ENCODE results near the gene CTNS.

- TF ChIP-seq CTCF (IDR thresholded peaks at IDR 0.05) (no peak), POLR2A (IDR thresholded peaks at IDR 0.05) (no peak)
These were observed 59.3 kb downstream of the CTNS start, which contains the start of gene P2RX5 for GRCh38 chr17:3695723-3696411.

Data from uterus (tissue), 2 donors.